HEK293 (cell line): ENCODE results near the gene COL9A3.
A peak's percentile ranks its signal among the peaks of the same experiment; 100 is the strongest.

Experiments
- CTCF ChIA-PET: fragments of 350-600 bp; formaldehyde crosslinking; extraction: SDS; loops from one replicate; lab custom pipeline; 2021; ENCODE audit warnings: antibody characterized with exemption; lab: Yijun Ruan, JAX
- POLR2A ChIA-PET: fragments of 300-600 bp; formaldehyde crosslinking; extraction: SDS; loops from one replicate; lab custom pipeline; 2020; ENCODE audit warnings: antibody characterized with exemption, inconsistent platforms; lab: Yijun Ruan, JAX
- H3K27ac ChIP-seq: fragments of 200-500 bp; sonication (Bioruptor generic); 2 replicates; pipeline ENCODE4 v1.5.1; 2014; ENCODE audit warnings: low read depth, low read length, control low read depth, inconsistent platforms; ENCODE audit errors: extremely low read depth
- H3K36me3 ChIP-seq, 2 experiments: fragments of 200-500 bp in 1 of 2; sonication (Bioruptor generic) in 1 of 2; 1 replicate in 1 of 2; 2 replicates in 1 of 2; pipeline ENCODE4 v1.5.1; 2014 to 2017; ENCODE audit warnings: inconsistent platforms in 2 of 2, low read length in 2 of 2; ENCODE audit not compliant: control insufficient read depth in 2 of 2, insufficient read depth in 1 of 2
- H3K4me1 ChIP-seq: fragments of 200-500 bp; sonication (Bioruptor generic); 2 replicates; pipeline ENCODE4 v1.5.1; 2014; ENCODE audit warnings: mild to moderate bottlenecking, low read length, inconsistent platforms; ENCODE audit not compliant: control insufficient read depth, insufficient read depth
- H3K4me3 ChIP-seq: 2 replicates; pipeline ENCODE4 v1.5.1; 2011; ENCODE audit warnings: low read depth, mild to moderate bottlenecking, control low read depth, low read length, moderate library complexity
- H3K9me3 ChIP-seq: fragments of 200-500 bp; sonication (Bioruptor generic); 2 replicates; pipeline ENCODE4 v1.5.1; 2014; ENCODE audit warnings: low read depth, low read length, inconsistent platforms; ENCODE audit not compliant: control insufficient read depth, insufficient read depth
- BCL6B ChIP-seq: fragments of 450-650 bp; formaldehyde crosslinking; IDR thresholded peaks from 2 replicates; pipeline ENCODE4 v1.5.1; 2017; ENCODE audit warnings: missing biosample characterization, missing genetic modification characterization
- GFI1B ChIP-seq: fragments of 450-650 bp; formaldehyde crosslinking; IDR thresholded peaks from 2 replicates; pipeline ENCODE4 v1.5.1; 2016; ENCODE audit warnings: missing biosample characterization, missing genetic modification characterization
- KLF1 ChIP-seq: fragments of 450-650 bp; formaldehyde crosslinking; IDR thresholded peaks from 2 replicates; pipeline ENCODE4 v1.5.1; 2016; ENCODE audit warnings: missing biosample characterization, missing genetic modification characterization
- KLF7 ChIP-seq: fragments of 450-650 bp; formaldehyde crosslinking; IDR thresholded peaks from 2 replicates; pipeline ENCODE4 v1.5.1; 2016; ENCODE audit warnings: missing biosample characterization, missing genetic modification characterization, borderline replicate concordance
- SP3 ChIP-seq: fragments of 450-650 bp; formaldehyde crosslinking; IDR thresholded peaks from 2 replicates; pipeline ENCODE4 v1.5.1; 2016; ENCODE audit warnings: missing biosample characterization, missing genetic modification characterization
- ZBTB17 ChIP-seq: fragments of 450-650 bp; formaldehyde crosslinking; IDR thresholded peaks from 2 replicates; pipeline ENCODE4 v1.5.1; 2016; ENCODE audit warnings: missing biosample characterization, missing genetic modification characterization
- ZBTB6 ChIP-seq: fragments of 450-650 bp; formaldehyde crosslinking; IDR thresholded peaks from 2 replicates; pipeline ENCODE4 v1.5.1; 2017; ENCODE audit warnings: missing biosample characterization, missing genetic modification characterization
- ZBTB8A ChIP-seq: fragments of 450-650 bp; formaldehyde crosslinking; IDR thresholded peaks from 2 replicates; pipeline ENCODE4 v1.5.1; 2016; ENCODE audit warnings: missing biosample characterization, missing genetic modification characterization
- ZFHX2 ChIP-seq: fragments of 450-650 bp; formaldehyde crosslinking; conservative IDR thresholded peaks from 2 replicates; pipeline ENCODE4 v1.5.1; 2016; ENCODE audit warnings: missing biosample characterization, missing genetic modification characterization
- ZIC2 ChIP-seq: fragments of 450-650 bp; formaldehyde crosslinking; IDR thresholded peaks from 2 replicates; pipeline ENCODE4 v1.5.1; 2016; ENCODE audit warnings: missing biosample characterization, missing genetic modification characterization
- ZNF24 ChIP-seq: fragments of 450-650 bp; formaldehyde crosslinking; IDR thresholded peaks from 2 replicates; pipeline ENCODE4 v1.5.1; 2016; ENCODE audit warnings: missing biosample characterization, missing genetic modification characterization
- ZNF266 ChIP-seq: fragments of 450-650 bp; formaldehyde crosslinking; IDR thresholded peaks from 2 replicates; pipeline ENCODE4 v1.5.1; 2016; ENCODE audit warnings: missing biosample characterization, missing genetic modification characterization, low read depth
- ZNF302 ChIP-seq: fragments of 450-650 bp; formaldehyde crosslinking; IDR thresholded peaks from 2 replicates; pipeline ENCODE4 v1.5.1; 2016; ENCODE audit warnings: missing biosample characterization, missing genetic modification characterization, low read depth
- ZNF341 ChIP-seq: fragments of 450-650 bp; formaldehyde crosslinking; IDR thresholded peaks from 2 replicates; pipeline ENCODE4; 2016; ENCODE audit warnings: low read depth, missing biosample characterization, missing genetic modification characterization
- ZNF394 ChIP-seq: fragments of 450-650 bp; formaldehyde crosslinking; IDR thresholded peaks from 2 replicates; pipeline ENCODE4 v1.5.1; 2016; ENCODE audit warnings: missing biosample characterization, missing genetic modification characterization, mild to moderate bottlenecking, moderate library complexity, borderline replicate concordance
- ZNF513 ChIP-seq: fragments of 450-650 bp; IDR thresholded peaks from 2 replicates; pipeline ENCODE4 v1.5.1; 2018; ENCODE audit warnings: missing biosample characterization, missing genetic modification characterization
- ZNF610 ChIP-seq: fragments of 450-650 bp; formaldehyde crosslinking; IDR thresholded peaks from 2 replicates; pipeline ENCODE4 v1.5.1; 2016; ENCODE audit warnings: missing biosample characterization, missing genetic modification characterization, borderline replicate concordance
- ZNF624 ChIP-seq: fragments of 450-650 bp; formaldehyde crosslinking; IDR thresholded peaks from 2 replicates; pipeline ENCODE4 v1.5.1; 2017; ENCODE audit warnings: missing biosample characterization, missing genetic modification characterization
- ZNF768 ChIP-seq: fragments of 450-650 bp; formaldehyde crosslinking; IDR thresholded peaks from 2 replicates; pipeline ENCODE4 v1.5.1; 2018; ENCODE audit warnings: missing biosample characterization, mild to moderate bottlenecking, missing genetic modification characterization
- ZNF837 ChIP-seq: fragments of 450-650 bp; formaldehyde crosslinking; IDR thresholded peaks from 2 replicates; pipeline ENCODE4 v1.5.1; 2016; ENCODE audit warnings: missing biosample characterization, missing genetic modification characterization
- TF ChIP-seq, protein P1 (sequence below): fragments of 450-650 bp; formaldehyde crosslinking; IDR thresholded peaks from 2 replicates; pipeline ENCODE4 v1.5.1; 2016; ENCODE audit warnings: missing biosample characterization, missing genetic modification characterization

Gene COL9A3

DNA sequence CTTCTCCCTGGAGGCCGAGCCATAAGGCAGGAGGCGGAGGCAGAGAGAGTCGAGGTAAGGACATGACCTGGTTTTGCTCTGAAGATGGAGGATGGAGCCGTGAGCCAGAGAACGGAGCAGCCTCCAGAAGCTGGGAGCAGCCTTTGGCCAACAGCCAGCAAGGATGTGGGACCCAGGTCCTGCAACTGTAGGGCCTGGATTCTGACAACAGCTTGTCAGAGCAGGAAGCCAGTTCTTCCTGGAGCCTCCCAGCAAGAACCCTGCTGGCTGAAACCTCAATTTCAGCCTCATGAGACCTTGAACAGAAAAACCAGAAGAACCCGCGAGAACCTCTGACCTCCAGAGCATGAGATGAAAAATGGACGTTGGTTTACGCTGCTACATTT is 34.0 kb upstream of the COL9A3 start:
- ChIA-PET CTCF (interaction anchor here (1.0 to 2.2 kb wide), 2 partner anchors 9 to 115 kb away, joined by 3 to 7 read pairs; no protein-coding TSS in a partner anchor), POLR2A (interaction anchor here (0.5 kb wide), 1 partner anchor 211 kb away, joined by 4 read pairs; no protein-coding TSS in a partner anchor)
- TF ChIP-seq ZBTB6 (tag by site-specific recombination) (peak; percentile 20; the same call in 1 of the 2 replicates), ZNF394 (tag by site-specific recombination) (peak; percentile 50; the same call in 1 of the 2 replicates), GFI1B (tag by site-specific recombination) (no peak), ZBTB17 (tag by site-specific recombination) (0 out of 2 replicates have a peak, but pooled peaks have one; percentile 10)
- no peak overlapping the region for H3K27ac ChIP-seq
- no peaks in the 10 kb centered on the region for H3K9me3 ChIP-seq
- H3K4me1 ChIP-seq: no peaks in the 10 kb centered on the region
- no peak overlapping the region for H3K4me3 ChIP-seq
- no peaks in the 10 kb centered on the region for H3K36me3 ChIP-seq

GRCh38 chr20:62784497-62784896 is 32.4 kb upstream of the COL9A3 start:
- ChIA-PET POLR2A (no interaction called here), CTCF (interaction anchor here (1.1 kb wide), 1 partner anchor 9 kb away, joined by 3 read pairs; no protein-coding TSS in a partner anchor)
- Histone ChIP-seq H3K27ac (no peak overlapping the region), H3K36me3 (no peaks in the 10 kb centered on the region), H3K9me3 (no peaks in the 10 kb centered on the region), H3K4me1 (no peaks in the 10 kb centered on the region), H3K4me3 (no peak overlapping the region)
- TF ChIP-seq KLF7 (tag by site-specific recombination) (no peak), KLF1 (tag by site-specific recombination) (0 out of 2 replicates have a peak, but pooled peaks have one; percentile 36)

GRCh38 chr20:62785393-62785792 is 31.5 kb upstream of the COL9A3 start:
- H3K27ac ChIP-seq: no peak overlapping the region
- no peak for TF ChIP-seq ZNF624 (tag by site-specific recombination)
- TF ChIP-seq GFI1B (tag by site-specific recombination): no peak
- no peak for TF ChIP-seq SP3 (tag by site-specific recombination)
- 0 out of 2 replicates have a peak, but pooled peaks have one; percentile 6 for TF ChIP-seq ZFHX2 (tag by site-specific recombination)
- no peak for TF ChIP-seq ZNF341 (tag by site-specific recombination)
- peak; percentile 97 for TF ChIP-seq KLF1 (tag by site-specific recombination)
- TF ChIP-seq, protein P1, sequence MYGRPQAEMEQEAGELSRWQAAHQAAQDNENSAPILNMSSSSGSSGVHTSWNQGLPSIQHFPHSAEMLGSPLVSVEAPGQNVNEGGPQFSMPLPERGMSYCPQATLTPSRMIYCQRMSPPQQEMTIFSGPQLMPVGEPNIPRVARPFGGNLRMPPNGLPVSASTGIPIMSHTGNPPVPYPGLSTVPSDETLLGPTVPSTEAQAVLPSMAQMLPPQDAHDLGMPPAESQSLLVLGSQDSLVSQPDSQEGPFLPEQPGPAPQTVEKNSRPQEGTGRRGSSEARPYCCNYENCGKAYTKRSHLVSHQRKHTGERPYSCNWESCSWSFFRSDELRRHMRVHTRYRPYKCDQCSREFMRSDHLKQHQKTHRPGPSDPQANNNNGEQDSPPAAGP (tag by site-specific recombination): peak; percentile 87
- no peak for TF ChIP-seq BCL6B (tag by site-specific recombination)
- TF ChIP-seq ZNF266 (tag by site-specific recombination): no peak
- TF ChIP-seq ZNF24 (tag by site-specific recombination): no peak
- no peaks in the 10 kb centered on the region for H3K36me3 ChIP-seq
- H3K4me1 ChIP-seq: no peaks in the 10 kb centered on the region
- POLR2A ChIA-PET: no interaction called here
- no peak overlapping the region for H3K4me3 ChIP-seq
- CTCF ChIA-PET: no interaction called here
- H3K9me3 ChIP-seq: no peaks in the 10 kb centered on the region

DNA sequence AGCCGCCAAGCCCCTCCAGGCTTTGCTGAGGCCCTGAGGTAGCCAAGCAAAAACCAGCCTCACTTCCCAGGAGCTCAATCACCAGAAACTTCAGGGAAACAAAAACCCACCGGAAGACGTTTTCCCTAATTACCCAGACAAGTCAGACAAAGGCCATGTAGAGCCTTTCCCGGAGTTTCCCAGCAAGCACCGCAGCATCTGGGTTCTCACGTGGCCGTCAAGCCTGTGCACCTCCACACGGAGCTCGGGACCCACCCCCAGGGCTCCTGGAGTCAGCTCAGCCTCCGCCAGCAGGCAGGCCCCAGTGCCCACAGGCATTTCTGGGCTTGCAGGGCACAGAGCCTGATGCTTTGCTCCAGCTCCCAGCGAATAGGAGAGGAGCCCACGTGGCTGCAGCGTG is 30.7 kb upstream of the COL9A3 start:
- Histone ChIP-seq H3K9me3 (no peaks in the 10 kb centered on the region), H3K36me3 (no peaks in the 10 kb centered on the region), H3K4me1 (no peaks in the 10 kb centered on the region), H3K27ac (no peak overlapping the region), H3K4me3 (no peak overlapping the region)
- POLR2A ChIA-PET: no interaction called here
- CTCF ChIA-PET: no interaction called here
- no peak for TF ChIP-seq ZNF837
- TF ChIP-seq ZNF513: no peak
- TF ChIP-seq ZNF302: no peak
- no peak for TF ChIP-seq ZIC2 (tag by site-specific recombination)
- 0 out of 2 replicates have a peak, but pooled peaks have one; percentile 16 for TF ChIP-seq ZBTB8A (tag by site-specific recombination)
- TF ChIP-seq ZNF610 (tag by site-specific recombination): no peak
- TF ChIP-seq ZNF768 (tag by site-specific recombination): no peak
- TF ChIP-seq ZFHX2 (tag by site-specific recombination): peak; percentile 28; the same call in 1 of the 2 replicates
- TF ChIP-seq, all 188 proteins: peak for 2
